Lung (tissue), 12 donors: ENCODE results near the gene DUSP9. TPM values are rescaled to one million over a fixed set of nuclear protein-coding genes. Genes with fewer than 3 reads are reported as not detected.

ENCODE experiments used
- ATAC-seq: fragments of 200-7000 bp; cut with Tn5 transposase; one replicate; pipeline ENCODE4 v1.9.1; 2020; ENCODE audit warnings: moderate number of reproducible peaks; ENCODE audit not compliant: insufficient read depth, low FRiP score
- DNase-seq, 3 donors: peaks; one replicate each; pipeline ENCODE4 v3.0.0-alpha.2; 2013 to 2017
- H3K27ac ChIP-seq, 2 donors: one replicate each; pipeline ENCODE4 v1.5.1; 2013; ENCODE audit warnings: mild to moderate bottlenecking in 2 of 2, moderate library complexity in 2 of 2, control low read depth in 1 of 2, inconsistent platforms in 1 of 2, low read depth in 1 of 2, low read length in 1 of 2
- H3K27me3 ChIP-seq, 3 donors: one replicate each; pipeline ENCODE4 v1.5.1; 2013; ENCODE audit warnings: low read length in 2 of 3; ENCODE audit not compliant: control insufficient read depth in 3 of 3, insufficient read depth in 3 of 3
- H3K36me3 ChIP-seq, 4 donors: one replicate each; pipeline ENCODE4 v1.5.1; 2013; ENCODE audit warnings: low read length in 4 of 4, mild to moderate bottlenecking in 1 of 4, moderate library complexity in 1 of 4; ENCODE audit not compliant: control insufficient read depth in 4 of 4, insufficient read depth in 4 of 4
- H3K4me1 ChIP-seq, 5 donors: one replicate each; pipeline ENCODE4 v1.5.1; 2013; ENCODE audit warnings: low read length in 5 of 5, mild to moderate bottlenecking in 2 of 5, moderate library complexity in 1 of 5; ENCODE audit not compliant: control insufficient read depth in 5 of 5, insufficient read depth in 5 of 5
- H3K4me3 ChIP-seq: one replicate; pipeline ENCODE4 v1.5.1; 2013; ENCODE audit warnings: mild to moderate bottlenecking, control low read depth, moderate library complexity
- H3K9ac ChIP-seq, 2 donors: one replicate each; pipeline ENCODE4 v1.5.1; 2013; ENCODE audit warnings: low read length in 2 of 2, control low read depth in 1 of 2; ENCODE audit not compliant: insufficient read depth in 1 of 2
- H3K9me3 ChIP-seq, 4 donors: one replicate each; pipeline ENCODE4 v1.5.1; 2013; ENCODE audit warnings: low read length in 3 of 4, mild to moderate bottlenecking in 1 of 4, moderate library complexity in 1 of 4; ENCODE audit not compliant: control insufficient read depth in 4 of 4, insufficient read depth in 3 of 4
- CTCF ChIP-seq: IDR thresholded peaks from 2 replicates; pipeline ENCODE4 v1.5.1; 2012; ENCODE audit warnings: mild to moderate bottlenecking; ENCODE audit errors: control extremely low read depth, extremely low read depth
- WGBS, 2 donors: extraction: QIAGEN DNeasy Blood & Tissue Kit; methylation state at CpG; one replicate each; pipeline ENCODE4 v1.1.7; 2013; 5-methylcytosine and 5-hydroxymethylcytosine counted together
- polyA plus RNA-seq, 2 donors: library from polyadenylated mRNA; stranded (reverse); fragments of 200-250 nt; gene quantifications; one replicate each; pipeline ENCODE4 v1.2.1, GENCODE V29; 2013
- total RNA-seq, 2 donors: library from RNA; depleted of rRNA in 1 of 2; stranded (reverse); fragments of >200 nt in 1 of 2; gene quantifications; one replicate each; pipeline ENCODE4 v1.2.1, GENCODE V29; 2014 to 2021
- donor health status: control.
- donor health status: control.
- donor health status: Bipolar disorder and iron deficiency.
- donor health status: healthy.
- donor health status: DM: yes; HTN: yes; CAD: no.

DUSP9 gene
- total and polyA plus RNA-seq, 4 donors: 0.10 to 0.55 (median 0.23) TPM

- ATAC-seq: no peak
- no peak overlapping the region for H3K4me3 ChIP-seq
- no peak for DNase-seq
- H3K27me3 ChIP-seq: peaks cover 9 to 18% (median 16%) of the 10 kb centered on the region in 3 donors
- H3K9me3 ChIP-seq: peaks cover 0 to 14% (median 0%) of the 10 kb centered on the region in 4 donors
- TF ChIP-seq CTCF: no peak
- 88 to 93% methylated on average over 21 to 23 of the region's 23 CpGs for WGBS, 2 donors
- H3K9ac ChIP-seq: no peak overlapping the region
- H3K4me1 ChIP-seq: no peaks in the 10 kb centered on the region
- no peak overlapping the region for H3K27ac ChIP-seq
- H3K36me3 ChIP-seq: no peaks in the 10 kb centered on the region
These were observed 24.0 kb downstream of the DUSP9 start for GRCh38 chrX:153670748-153671588.

- peaks cover 8 to 18% (median 16%) of the 10 kb centered on the region in 3 donors for H3K27me3 ChIP-seq
- TF ChIP-seq CTCF: no peak
These were observed 24.9 kb downstream of the DUSP9 start for GRCh38 chrX:153671589-153672530.

GRCh38 chrX:153672531-153673427, 25.8 kb downstream of the DUSP9 start:
- ATAC-seq (no peak), DNase-seq (no peak)
- Histone ChIP-seq H3K27ac (no peak overlapping the region), H3K4me3 (no peak overlapping the region), H3K27me3 (peaks cover 8 to 18% (median 16%) of the 10 kb centered on the region in 3 donors), H3K9ac (no peak overlapping the region), H3K4me1 (no peaks in the 10 kb centered on the region), H3K36me3 (no peaks in the 10 kb centered on the region), H3K9me3 (peaks cover 0 to 11% (median 0%) of the 10 kb centered on the region in 4 donors)
- no peak for TF ChIP-seq CTCF
- WGBS, 2 donors: 51 to 61% methylated on average over 34 to 53 of the region's 53 CpGs

More at GRCh38 chrX:153671589-153672530, 24.9 kb downstream of the DUSP9 start:
- no peak for DNase-seq
- Histone ChIP-seq H3K4me3 (no peak overlapping the region), H3K9ac (no peak overlapping the region), H3K36me3 (no peaks in the 10 kb centered on the region), H3K4me1 (no peaks in the 10 kb centered on the region), H3K9me3 (peaks cover 0 to 11% (median 0%) of the 10 kb centered on the region in 4 donors), H3K27ac (no peak overlapping the region)
- WGBS, 2 donors: 88 to 98% methylated on average over 11 to 27 of the region's 27 CpGs
- no peak for ATAC-seq
